ENCODE measurements around the gene TPT1. TPM values are rescaled to one million over a fixed set of nuclear protein-coding genes. Genes with fewer than 3 reads are reported as not detected.

TPT1 gene
- total RNA-seq, 1 donor from 2014 or later = 2,772 TPM

DNA sequence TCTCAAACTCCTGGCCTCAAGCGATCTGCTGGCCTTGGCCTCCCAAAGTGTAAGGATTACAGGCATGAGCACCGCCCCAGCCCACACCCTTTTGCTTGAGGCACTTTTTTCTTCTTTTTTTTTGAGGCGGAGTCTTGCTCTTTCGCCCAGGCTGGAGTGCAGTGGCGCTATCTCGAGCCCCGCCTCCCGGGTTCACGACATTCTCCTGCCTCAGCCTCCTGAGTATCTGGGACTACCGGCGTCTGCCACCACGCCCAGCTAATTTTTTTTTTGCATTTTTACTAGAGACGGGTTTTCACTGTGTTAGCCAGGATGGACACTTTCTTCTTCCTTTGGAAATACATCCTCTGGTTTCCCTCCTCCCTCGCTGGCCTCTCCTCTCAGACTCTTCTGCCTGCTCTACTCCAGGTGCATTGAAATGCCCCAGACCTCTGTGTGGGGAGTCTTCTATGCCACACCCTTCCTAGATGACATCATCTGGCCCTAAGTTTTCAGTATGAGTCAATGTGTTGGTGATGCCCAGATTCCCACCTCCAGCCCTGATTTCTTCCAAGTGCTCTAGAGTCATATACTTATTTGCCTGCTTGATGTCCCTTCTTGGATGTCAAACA is 20.7 kb upstream of the TPT1 start:
- no peaks in the 10 kb centered on the region for H3K4me1 Mint-ChIP-seq
- H3K4me3 Mint-ChIP-seq = no peak overlapping the region
- peaks cover 50% of the 10 kb centered on the region for H3K36me3 Mint-ChIP-seq
- H3K9me3 Mint-ChIP-seq = peaks cover 23% of the 10 kb centered on the region
- H3K27ac Mint-ChIP-seq = no peak overlapping the region
- no peak for TF ChIP-seq CTCF (IDR thresholded peaks at IDR 0.05; ENCODE audit: unreplicated experiment)
- no peak for DNase-seq (ENCODE audit: low spot score in 2 of 2, unreplicated experiment in 2 of 2)
- H3K27me3 Mint-ChIP-seq (ENCODE audit: low read depth) = no peaks in the 10 kb centered on the region

DNA sequence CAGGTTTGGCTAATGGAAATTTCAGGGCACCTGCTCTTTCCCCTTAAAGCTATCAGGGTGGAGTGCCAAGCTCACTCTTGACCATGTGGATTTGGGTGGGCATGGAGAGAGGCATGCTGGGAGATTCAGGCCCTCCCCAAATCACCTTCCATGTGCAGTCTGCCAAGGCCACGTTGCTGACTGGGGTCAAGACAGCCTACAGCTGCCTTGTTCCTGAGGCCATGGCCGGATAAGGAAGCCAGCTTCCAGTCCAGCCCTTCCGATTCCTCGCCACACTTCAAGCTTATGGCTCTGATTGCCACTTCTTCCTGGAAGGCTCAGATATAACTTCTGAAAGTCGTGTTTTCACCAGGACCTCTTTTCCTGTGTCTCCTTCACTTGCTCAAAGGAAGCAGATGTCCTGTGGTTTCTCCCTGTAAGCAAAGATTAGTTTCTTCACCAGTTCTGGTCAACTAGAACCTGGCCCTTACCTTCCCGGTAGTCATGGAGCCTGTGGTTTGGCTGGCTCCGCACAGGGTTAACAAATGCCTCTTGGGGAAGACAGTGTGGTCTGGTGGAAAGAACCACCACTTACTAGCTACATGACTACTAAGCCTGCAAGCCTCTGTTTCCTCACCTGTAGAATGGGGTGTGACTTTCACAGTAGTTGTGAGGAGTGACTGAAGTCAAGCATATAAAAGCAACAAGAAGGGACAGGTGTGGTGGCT is 16.1 kb upstream of the TPT1 start:
- DNase-seq (ENCODE audit: low spot score in 2 of 2, unreplicated experiment in 2 of 2) = no peak
- H3K4me1 Mint-ChIP-seq = no peaks in the 10 kb centered on the region
- H3K4me3 Mint-ChIP-seq = no peak overlapping the region
- TF ChIP-seq CTCF (IDR thresholded peaks at IDR 0.05; ENCODE audit: unreplicated experiment) = no peak
- H3K36me3 Mint-ChIP-seq = peaks cover 38% of the 10 kb centered on the region
- no peaks in the 10 kb centered on the region for H3K27me3 Mint-ChIP-seq (ENCODE audit: low read depth)
- H3K27ac Mint-ChIP-seq = no peak overlapping the region
- peaks cover 4% of the 10 kb centered on the region for H3K9me3 Mint-ChIP-seq

GRCh38 chr13:45353895-45354294 is 12.9 kb upstream of the TPT1 start:
- H3K4me1 Mint-ChIP-seq = no peaks in the 10 kb centered on the region
- no peaks in the 10 kb centered on the region for H3K27me3 Mint-ChIP-seq (ENCODE audit: low read depth)
- no peak for TF ChIP-seq CTCF (IDR thresholded peaks at IDR 0.05; ENCODE audit: unreplicated experiment)
- no peaks in the 10 kb centered on the region for H3K9me3 Mint-ChIP-seq
- no peak for DNase-seq (ENCODE audit: low spot score in 2 of 2, unreplicated experiment in 2 of 2)
- no peak overlapping the region for H3K4me3 Mint-ChIP-seq
- no peak overlapping the region for H3K27ac Mint-ChIP-seq
- peaks cover 43% of the 10 kb centered on the region for H3K36me3 Mint-ChIP-seq

GRCh38 chr13:45352031-45352430 is 11.0 kb upstream of the TPT1 start:
- no peak for TF ChIP-seq CTCF (IDR thresholded peaks at IDR 0.05; ENCODE audit: unreplicated experiment)
- H3K4me3 Mint-ChIP-seq = no peak overlapping the region
- H3K9me3 Mint-ChIP-seq = no peaks in the 10 kb centered on the region
- H3K4me1 Mint-ChIP-seq = peaks cover 2% of the 10 kb centered on the region
- H3K27ac Mint-ChIP-seq = no peak overlapping the region
- no peaks in the 10 kb centered on the region for H3K27me3 Mint-ChIP-seq (ENCODE audit: low read depth)
- no peak for DNase-seq (ENCODE audit: low spot score in 2 of 2, unreplicated experiment in 2 of 2)
- peaks cover 39% of the 10 kb centered on the region for H3K36me3 Mint-ChIP-seq

- Mint-ChIP-seq H3K4me3 (no peak overlapping the region), H3K4me1 (peaks cover 2% of the 10 kb centered on the region), H3K27ac (no peak overlapping the region), H3K36me3 (peaks cover 33% of the 10 kb centered on the region), H3K27me3 (ENCODE audit: low read depth) (no peaks in the 10 kb centered on the region), H3K9me3 (no peaks in the 10 kb centered on the region)
- DNase-seq (ENCODE audit: low spot score in 2 of 2, unreplicated experiment in 2 of 2) = no peak
- TF ChIP-seq CTCF (IDR thresholded peaks at IDR 0.05; ENCODE audit: unreplicated experiment) = no peak
Measured at GRCh38 chr13:45350152-45350551, 9.2 kb upstream of the TPT1 start.

Measured in mesothelial cell of epicardium (in vitro differentiated cells).